ENCODE results near the gene PRDM16. TPM values are rescaled to one million over a fixed set of nuclear protein-coding genes. Genes with fewer than 3 reads are reported as not detected.

The PRDM16 gene
- total and polyA plus RNA-seq, 3 donors from 2014 or later = 2.1 to 5.6 (median 4.7) TPM

DNA sequence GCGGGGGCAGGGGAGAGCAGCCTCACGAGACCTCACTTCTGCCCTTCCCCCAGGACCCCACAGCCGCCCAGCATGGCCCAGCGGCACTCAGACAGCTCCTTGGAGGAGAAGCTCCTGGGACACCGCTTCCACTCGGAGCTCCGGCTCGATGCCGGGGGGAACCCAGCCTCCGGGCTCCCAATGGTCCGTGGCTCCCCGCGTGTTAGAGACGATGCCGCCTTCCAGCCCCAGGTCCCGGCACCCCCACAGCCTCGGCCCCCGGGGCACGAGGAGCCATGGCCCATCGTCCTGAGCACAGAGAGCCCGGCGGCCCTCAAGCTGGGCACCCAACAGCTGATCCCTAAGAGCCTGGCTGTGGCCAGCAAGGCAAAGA is 394.0 kb downstream of the PRDM16 start:
- Histone ChIP-seq H3K27me3 (no peaks in the 10 kb centered on the region), H3K9me3 (no peaks in the 10 kb centered on the region), H3K36me3 (ENCODE audit: low read depth, missing control alignments) (no peaks in the 10 kb centered on the region), H3K27ac (no peak overlapping the region), H3K4me1 (peaks cover 31% of the 10 kb centered on the region), H3K4me3 (no peak overlapping the region)
- 93% methylated on average over 17 of the region's 22 CpGs; no CpG with 5 or more reads in 1 of the 2 donors for WGBS, 2 donors
- no peak for DNase-seq
- intact Hi-C loops (cut with DNase I; ENCODE audit: low total_unique reads) = no loop called here
- TF ChIP-seq, protein P1, sequence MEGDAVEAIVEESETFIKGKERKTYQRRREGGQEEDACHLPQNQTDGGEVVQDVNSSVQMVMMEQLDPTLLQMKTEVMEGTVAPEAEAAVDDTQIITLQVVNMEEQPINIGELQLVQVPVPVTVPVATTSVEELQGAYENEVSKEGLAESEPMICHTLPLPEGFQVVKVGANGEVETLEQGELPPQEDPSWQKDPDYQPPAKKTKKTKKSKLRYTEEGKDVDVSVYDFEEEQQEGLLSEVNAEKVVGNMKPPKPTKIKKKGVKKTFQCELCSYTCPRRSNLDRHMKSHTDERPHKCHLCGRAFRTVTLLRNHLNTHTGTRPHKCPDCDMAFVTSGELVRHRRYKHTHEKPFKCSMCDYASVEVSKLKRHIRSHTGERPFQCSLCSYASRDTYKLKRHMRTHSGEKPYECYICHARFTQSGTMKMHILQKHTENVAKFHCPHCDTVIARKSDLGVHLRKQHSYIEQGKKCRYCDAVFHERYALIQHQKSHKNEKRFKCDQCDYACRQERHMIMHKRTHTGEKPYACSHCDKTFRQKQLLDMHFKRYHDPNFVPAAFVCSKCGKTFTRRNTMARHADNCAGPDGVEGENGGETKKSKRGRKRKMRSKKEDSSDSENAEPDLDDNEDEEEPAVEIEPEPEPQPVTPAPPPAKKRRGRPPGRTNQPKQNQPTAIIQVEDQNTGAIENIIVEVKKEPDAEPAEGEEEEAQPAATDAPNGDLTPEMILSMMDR (IDR thresholded peaks at IDR 0.05) = no peak
- TF ChIP-seq POLR2A (IDR thresholded peaks at IDR 0.05) = no peak

DNA sequence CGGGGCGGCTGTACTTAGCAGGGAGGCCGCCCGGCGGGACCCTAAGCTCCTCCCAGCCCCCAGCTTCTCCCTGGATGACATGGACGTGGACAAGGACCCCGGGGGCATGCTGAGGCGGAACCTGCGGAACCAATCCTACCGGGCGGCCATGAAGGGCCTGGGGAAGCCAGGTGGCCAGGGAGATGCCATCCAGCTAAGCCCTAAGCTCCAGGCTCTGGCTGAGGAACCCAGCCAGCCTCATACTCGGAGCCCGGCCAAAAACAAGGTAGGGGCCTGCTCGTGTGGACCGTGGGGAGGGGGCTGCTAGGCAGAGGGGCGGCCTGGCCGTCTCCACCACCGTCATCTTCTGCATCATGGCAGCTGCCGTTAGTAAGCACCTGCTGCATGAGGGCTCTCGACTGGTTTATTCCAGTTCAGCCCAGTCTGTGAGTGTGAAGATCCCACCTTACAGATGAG is 394.4 kb downstream of the PRDM16 start:
- no peak for TF ChIP-seq POLR2A (IDR thresholded peaks at IDR 0.05)
- TF ChIP-seq, protein P1 (IDR thresholded peaks at IDR 0.05) = no peak

GRCh38 chr1:3463891-3464648 is 395.1 kb downstream of the PRDM16 start:
- intact Hi-C loops (cut with DNase I; ENCODE audit: low total_unique reads) = no loop called here
- Histone ChIP-seq H3K4me3 (no peak overlapping the region), H3K9me3 (no peaks in the 10 kb centered on the region), H3K27me3 (no peaks in the 10 kb centered on the region), H3K4me1 (peaks cover 27% of the 10 kb centered on the region), H3K36me3 (ENCODE audit: low read depth, missing control alignments) (no peaks in the 10 kb centered on the region), H3K27ac (no peak overlapping the region)
- DNase-seq = no peak
- TF ChIP-seq, protein P1 (IDR thresholded peaks at IDR 0.05) = no peak
- TF ChIP-seq POLR2A (IDR thresholded peaks at IDR 0.05) = no peak
- WGBS, 2 donors = 91% methylated on average over 8 to 21 of the region's 21 CpGs

More for the DNA sequence above, 394.4 kb downstream of the PRDM16 start:
- no peaks in the 10 kb centered on the region for H3K36me3 ChIP-seq (ENCODE audit: low read depth, missing control alignments)
- no peak for DNase-seq
- no peaks in the 10 kb centered on the region for H3K9me3 ChIP-seq
- H3K4me1 ChIP-seq = peaks cover 27% of the 10 kb centered on the region
- no peak overlapping the region for H3K27ac ChIP-seq
- no peak overlapping the region for H3K4me3 ChIP-seq
- WGBS, 2 donors = 95 to 96% methylated on average over 7 to 20 of the region's 20 CpGs
- intact Hi-C loops (cut with DNase I; ENCODE audit: low total_unique reads) = no loop called here
- H3K27me3 ChIP-seq = no peaks in the 10 kb centered on the region

GRCh38 chr1:3464649-3465025 is 395.6 kb downstream of the PRDM16 start:
- Histone ChIP-seq H3K27ac (no peak overlapping the region), H3K27me3 (no peaks in the 10 kb centered on the region), H3K9me3 (no peaks in the 10 kb centered on the region), H3K36me3 (ENCODE audit: low read depth, missing control alignments) (no peaks in the 10 kb centered on the region), H3K4me1 (peaks cover 27% of the 10 kb centered on the region), H3K4me3 (no peak overlapping the region)
- intact Hi-C loops (cut with DNase I; ENCODE audit: low total_unique reads) = no loop called here
- no peak for TF ChIP-seq POLR2A (IDR thresholded peaks at IDR 0.05)
- TF ChIP-seq, protein P1 (IDR thresholded peaks at IDR 0.05) = no peak
- no peak for DNase-seq
- WGBS, 2 donors = 97% methylated on average over 11 of the region's 11 CpGs; no CpG with 5 or more reads in 1 of the 2 donors

Data from testis (tissue), 3 donors.